Limb (tissue), 2 donors: ENCODE data around the gene RBM17.
"Not testable (repeated sequence)": the region's sequence is repeated elsewhere in the genome, so short reads cannot be mapped to it uniquely, and the experiment has no call there.

Experiments
- DNase-seq, 2 donors: peaks; one replicate each; pipeline ENCODE4 v3.0.0-alpha.2; 2016; ENCODE audit errors: extremely low spot score in 2 of 2

Gene RBM17

DNA sequence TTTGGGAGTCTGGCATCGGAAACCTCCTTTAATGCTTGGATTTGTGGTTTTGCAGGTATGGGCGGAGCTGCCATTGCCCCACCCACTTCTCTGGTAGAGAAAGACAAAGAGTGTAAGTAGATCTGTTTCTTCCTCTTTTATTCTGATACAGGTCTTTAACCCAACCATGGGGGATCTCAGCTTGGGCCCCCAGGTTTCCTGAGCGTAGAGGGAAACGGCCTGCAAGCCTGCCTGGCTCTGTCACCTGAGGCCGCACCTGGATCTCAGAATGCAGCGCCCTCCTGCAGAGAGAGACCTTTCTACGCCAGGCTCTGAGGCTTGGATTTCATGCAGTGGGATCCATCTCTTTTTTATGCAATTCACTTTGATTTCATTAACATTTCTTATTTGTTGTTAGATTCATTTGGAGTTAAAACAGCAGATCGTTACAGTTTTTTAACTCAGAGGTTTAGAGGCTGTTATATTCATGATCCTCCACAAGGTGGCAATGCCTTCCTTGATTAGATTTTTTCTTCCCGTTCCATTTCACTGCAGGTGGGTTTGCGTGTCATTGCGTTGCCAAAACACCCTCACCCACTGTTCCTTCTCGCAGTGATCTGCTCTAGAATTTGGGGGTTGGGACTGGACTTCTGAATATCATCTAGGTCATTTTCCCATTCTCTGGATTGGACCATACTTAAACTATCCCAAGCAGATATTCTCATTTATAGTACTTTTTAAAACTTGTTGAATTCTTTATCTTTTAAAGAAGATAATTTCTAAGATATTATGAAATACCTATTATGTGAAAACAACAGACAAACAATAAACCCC is 20.0 kb downstream of the RBM17 start:
- DNase-seq, result no peak

- no peak for DNase-seq
Measured at GRCh38 chr10:6109444-6109775, 20.6 kb downstream of the RBM17 start.

GRCh38 chr10:6110136-6110535 is 21.3 kb downstream of the RBM17 start:
- DNase-seq, result no peak

- no peak for DNase-seq
Measured at GRCh38 chr10:6112893-6113292, 24.1 kb downstream of the RBM17 start.

DNA sequence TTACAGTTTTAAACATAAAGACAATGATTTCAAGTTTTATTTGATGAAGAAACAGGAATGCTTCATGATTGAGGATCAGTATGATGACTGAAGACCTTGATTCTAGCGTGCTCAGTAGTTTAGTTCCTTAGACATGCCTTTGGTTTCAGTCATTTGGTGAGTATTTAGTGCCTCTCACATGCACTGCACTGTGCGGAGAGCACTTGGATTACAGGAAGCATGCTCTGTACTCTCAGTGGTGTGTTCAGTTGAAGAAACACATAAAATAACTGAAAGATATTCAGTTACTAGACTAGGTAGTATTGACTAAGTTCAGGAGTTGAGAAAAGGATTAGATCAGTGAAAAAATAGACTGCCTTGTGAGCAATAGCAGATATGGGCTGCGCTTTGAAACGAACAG is 25.5 kb downstream of the RBM17 start:
- DNase-seq, result no peak

DNA sequence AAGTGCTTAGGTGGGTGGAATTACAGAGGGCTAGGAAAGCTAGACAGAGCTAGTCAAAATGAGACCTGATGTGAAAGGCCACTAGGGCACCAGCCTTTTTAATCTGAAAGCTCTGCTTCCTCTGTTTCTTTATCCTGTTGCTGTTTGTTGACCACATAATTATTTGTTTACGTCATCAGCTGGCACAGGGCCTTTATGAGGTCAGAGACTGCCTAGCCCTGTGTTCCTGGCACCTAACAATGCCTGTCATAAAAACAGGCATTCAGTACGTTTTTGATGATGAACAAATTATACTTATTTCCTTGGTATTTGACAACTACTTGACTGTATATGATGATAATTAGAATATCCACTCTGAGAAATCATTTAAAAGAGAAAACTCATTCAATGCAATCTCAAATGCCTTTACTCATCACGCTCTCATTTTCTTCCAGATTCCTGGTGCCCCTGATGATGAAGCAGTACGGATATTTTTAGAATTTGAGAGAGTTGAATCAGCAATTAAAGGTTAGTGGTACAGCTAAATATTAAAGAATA is 26.0 kb downstream of the RBM17 start:
- DNase-seq, result no peak

DNA sequence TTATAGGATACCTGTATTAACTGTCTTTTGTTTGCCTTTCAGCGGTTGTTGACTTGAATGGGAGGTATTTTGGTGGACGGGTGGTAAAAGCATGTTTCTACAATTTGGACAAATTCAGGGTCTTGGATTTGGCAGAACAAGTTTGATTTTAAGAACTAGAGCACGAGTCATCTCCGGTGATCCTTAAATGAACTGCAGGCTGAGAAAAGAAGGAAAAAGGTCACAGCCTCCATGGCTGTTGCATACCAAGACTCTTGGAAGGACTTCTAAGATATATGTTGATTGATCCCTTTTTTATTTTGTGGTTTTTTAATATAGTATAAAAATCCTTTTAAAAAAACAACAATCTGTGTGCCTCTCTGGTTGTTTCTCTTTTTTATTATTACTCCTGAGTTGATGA is 26.6 kb downstream of the RBM17 start:
- no peak for DNase-seq

DNA sequence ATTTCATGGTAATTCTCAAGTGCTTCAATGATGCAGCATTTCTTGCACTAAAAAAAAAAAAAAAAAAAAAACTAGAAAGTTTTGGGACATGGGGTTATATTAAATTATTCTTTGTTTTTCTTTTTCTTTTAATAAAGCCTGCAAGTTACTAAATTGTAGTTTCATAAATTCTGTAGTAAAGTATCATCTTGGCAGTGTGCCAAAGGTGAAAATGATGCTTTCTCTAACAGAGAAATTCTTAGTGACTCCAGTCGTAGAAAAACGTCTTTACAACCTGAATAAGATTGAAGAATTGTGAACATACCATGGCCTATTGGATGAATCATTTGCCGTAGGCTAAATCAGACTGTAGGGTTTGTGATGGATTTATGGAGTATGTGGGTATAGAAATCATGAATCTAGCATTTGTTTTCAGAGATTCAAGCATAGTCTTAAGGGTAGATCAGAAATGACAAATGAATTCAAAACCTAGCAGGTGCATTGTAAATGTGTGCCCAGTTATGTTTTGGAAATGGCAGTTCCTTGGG is 27.1 kb downstream of the RBM17 start:
- DNase-seq, result no peak

DNA sequence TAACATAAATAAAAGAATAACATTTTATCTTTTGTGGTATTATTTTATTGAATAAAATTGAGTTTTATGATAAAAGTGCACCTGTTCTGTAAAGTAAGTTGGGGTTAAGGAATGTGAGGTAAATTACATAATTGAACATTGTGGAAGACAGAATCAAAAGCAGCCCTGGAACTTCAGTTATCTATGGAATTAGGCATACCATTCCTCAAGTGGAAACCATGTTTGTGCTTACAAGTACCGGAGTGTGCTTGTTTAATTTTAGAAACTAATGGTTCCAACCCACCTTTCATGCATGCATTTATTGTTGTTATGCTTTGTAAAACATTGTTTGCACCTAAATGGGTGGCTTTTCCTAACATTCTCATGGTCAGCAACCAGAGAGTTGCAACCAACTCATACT is 28.0 kb downstream of the RBM17 start:
- no peak for DNase-seq

GRCh38 chr10:6117711-6118110 is 28.9 kb downstream of the RBM17 start:
- DNase-seq, result no peak

DNA sequence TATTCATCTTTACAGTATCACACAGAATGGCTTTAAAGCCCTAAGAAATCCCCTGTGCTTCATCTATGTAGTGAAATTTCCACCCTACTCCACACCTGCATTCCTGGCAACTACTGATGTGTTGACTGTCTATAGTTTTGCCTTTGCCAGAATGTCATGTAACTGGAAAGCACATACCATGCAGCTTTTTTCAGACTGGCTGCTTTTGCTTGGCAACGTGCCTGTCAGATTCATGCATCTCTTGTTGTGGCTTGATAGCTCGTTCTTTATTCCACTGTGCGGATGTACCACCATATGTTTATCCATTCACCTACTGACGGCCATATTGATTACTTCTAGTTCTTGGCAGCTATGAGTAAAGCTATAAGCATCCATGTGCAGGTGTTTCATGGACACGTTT is 30.6 kb downstream of the RBM17 start:
- DNase-seq, result no peak

- no peak for DNase-seq
Measured at GRCh38 chr10:6119962-6120361, 31.1 kb downstream of the RBM17 start.

GRCh38 chr10:6120691-6121090 is 31.9 kb downstream of the RBM17 start:
- DNase-seq, result no peak

GRCh38 chr10:6121146-6121545 is 32.3 kb downstream of the RBM17 start:
- no peak for DNase-seq

- DNase-seq, result no peak
Measured at GRCh38 chr10:6123532-6123931, 34.7 kb downstream of the RBM17 start.

GRCh38 chr10:6124666-6125065 is 35.8 kb downstream of the RBM17 start:
- no peak for DNase-seq

DNA sequence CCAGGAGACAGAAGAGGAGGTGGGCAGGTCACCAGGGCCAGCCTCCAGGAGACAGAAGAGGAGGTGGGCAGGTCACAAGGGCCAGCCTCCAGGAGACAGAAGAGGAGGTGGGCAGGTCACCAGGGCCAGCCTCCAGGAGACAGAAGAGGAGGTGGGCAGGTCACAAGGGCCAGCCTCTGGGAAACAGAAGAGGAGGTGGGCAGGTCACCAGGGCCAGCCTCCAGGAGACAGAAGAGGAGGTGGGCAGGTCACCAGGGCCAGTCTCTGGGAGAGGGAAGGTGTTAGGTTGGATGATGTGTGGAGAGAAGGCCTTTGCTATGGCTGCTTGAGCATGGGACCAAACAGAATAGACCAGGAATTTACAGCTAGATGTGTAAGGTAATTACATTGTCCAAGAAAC is 38.6 kb downstream of the RBM17 start:
- DNase-seq, result not testable (repeated sequence)

DNA sequence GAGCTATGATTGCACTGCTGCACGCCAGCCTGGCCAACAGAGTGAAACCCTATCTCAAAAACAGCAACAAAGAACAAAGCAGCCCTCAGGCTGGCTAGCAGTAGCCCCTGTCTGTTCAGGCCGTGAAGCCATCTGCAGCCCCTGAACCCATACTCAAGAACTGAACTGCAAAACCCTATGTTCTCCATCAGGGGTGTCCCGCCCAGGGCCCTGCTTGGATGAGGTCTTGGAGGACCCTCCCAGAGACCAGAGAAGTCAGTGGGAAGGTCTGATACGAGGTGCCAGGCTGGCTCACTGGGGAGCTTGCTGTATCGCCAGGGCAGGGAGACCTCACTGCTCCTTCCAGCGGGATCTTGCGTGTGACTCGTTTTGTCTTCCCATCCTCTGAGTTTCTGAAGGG is 39.3 kb downstream of the RBM17 start:
- DNase-seq, result no peak

- no peak for DNase-seq
Measured at GRCh38 chr10:6128591-6129251, 39.9 kb downstream of the RBM17 start.

- DNase-seq, result no peak
Measured at GRCh38 chr10:6130848-6131470, 42.1 kb downstream of the RBM17 start.

GRCh38 chr10:6133331-6134098 is 44.7 kb downstream of the RBM17 start:
- no peak for DNase-seq
